ENCODE measurements around the gene GAB4. TPM values are rescaled to one million over a fixed set of nuclear protein-coding genes. Genes with fewer than 3 reads are reported as not detected.

GAB4 gene
- total and polyA plus RNA-seq, 2 of the 4 experiments (the other 2 are of a cell fraction), result not detected

DNA sequence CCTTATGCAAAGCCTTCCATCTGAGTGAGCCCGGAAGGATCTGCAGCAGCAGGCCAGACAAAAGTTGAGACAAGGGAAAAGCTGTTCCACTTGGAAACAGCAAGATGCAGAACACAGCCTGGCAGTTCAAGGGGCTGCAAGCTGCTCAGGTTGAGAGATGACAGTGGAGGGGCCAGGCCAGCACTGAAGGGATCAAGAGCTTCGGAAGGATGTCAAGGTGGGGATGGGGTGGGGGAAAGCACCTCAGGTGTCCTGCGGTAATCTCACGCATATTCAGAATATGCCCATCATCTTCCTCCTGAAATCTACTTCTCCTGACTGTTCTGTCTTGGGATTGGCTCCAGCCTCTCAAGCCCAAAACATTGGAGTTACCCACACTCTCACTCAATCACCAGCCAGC lies 35.7 kb downstream of the GAB4 start:
- no peaks in the 10 kb centered on the region for H3K36me3 ChIP-seq (ENCODE audit: control insufficient read depth, insufficient read depth, low read length)
- no peak overlapping the region for H4K91ac ChIP-seq (ENCODE audit: insufficient read depth, low read depth, low read length)
- no peak overlapping the region for H2AK5ac ChIP-seq (ENCODE audit: low read depth, low read length)
- POLR2A ChIA-PET (ENCODE audit: unreplicated experiment), result no interaction called here
- H2BK5ac ChIP-seq (ENCODE audit: low read depth, low read length, poor library complexity, severe bottlenecking), result no peak overlapping the region
- H3K9me1 ChIP-seq (ENCODE audit: insufficient read depth, low read length), result no peaks in the 10 kb centered on the region
- no peak overlapping the region for H3K27ac ChIP-seq (ENCODE audit: insufficient read depth, low read length)
- H3K79me1 ChIP-seq (ENCODE audit: low read depth in 1 of 2, low read length in 2 of 2), result no peaks in the 10 kb centered on the region
- CTCF ChIA-PET, result interaction anchor here (0.7 kb wide), 1 partner anchor 10 kb away, joined by 3 read pairs; no protein-coding TSS in a partner anchor
- no peak overlapping the region for H2BK20ac ChIP-seq (ENCODE audit: low read depth, low read length)
- peaks cover 14% of the 10 kb centered on the region; the same call in 1 of the 2 replicates for H3K9me3 ChIP-seq (ENCODE audit: control insufficient read depth, insufficient read depth, low read length)
- H4K20me1 ChIP-seq (ENCODE audit: insufficient read depth, low read length), result no peaks in the 10 kb centered on the region
- BruUV-seq (replicated peaks), result no TSS peak
- no peak overlapping the region for H2BK120ac ChIP-seq (ENCODE audit: low read depth, low read length)
- no peak overlapping the region for H3K18ac ChIP-seq (ENCODE audit: low read depth, low read length)
- H3K23ac ChIP-seq (ENCODE audit: low read depth, low read length), result no peak overlapping the region
- H2AK9ac ChIP-seq (replicated peaks; ENCODE audit: low read depth, low read length, poor library complexity), result no peak overlapping the region
- H3K27me3 ChIP-seq (ENCODE audit: control insufficient read depth, insufficient read depth, low read length), result no peaks in the 10 kb centered on the region
- no peak for ATAC-seq (ENCODE audit: low read depth)
- DNase-seq, result no peak
- no peak overlapping the region for H2AFZ ChIP-seq (replicated peaks; ENCODE audit: low read length, poor library complexity)
- H2BK15ac ChIP-seq (ENCODE audit: low read depth, low read length), result no peak overlapping the region
- no peak overlapping the region for H3K4me3 ChIP-seq (ENCODE audit: insufficient read depth, low read depth, low read length)
- in situ Hi-C loops (cut with MboI; ENCODE audit: low sequenced_read_pairs), result no loop called here
- H3K56ac ChIP-seq (ENCODE audit: extremely low read depth, insufficient read depth, low read length), result no peak overlapping the region
- H3K4me2 ChIP-seq (ENCODE audit: low read depth, low read length), result no peak overlapping the region
- 76% methylated on average over 3 of the region's 4 CpGs; no CpG with 5 or more reads in 1 of the 2 experiments for WGBS, 2 experiments (ENCODE audit: extremely low coverage in 2 of 2, insufficient read length in 1 of 2)
- no peaks in the 10 kb centered on the region for H3K4me1 ChIP-seq (ENCODE audit: control insufficient read depth, insufficient read depth, low read length)
- H4K5ac ChIP-seq (ENCODE audit: low read depth, low read length), result no peak overlapping the region
- intact Hi-C loops (cut with micrococcal nuclease), result no loop called here
- no peak overlapping the region for H4K8ac ChIP-seq (ENCODE audit: low read depth in 2 of 2, low read length in 2 of 2)
- H3K4ac ChIP-seq (ENCODE audit: low read depth, low read length), result no peak overlapping the region
- H3K9ac ChIP-seq (ENCODE audit: low read depth, low read length), result no peak overlapping the region
- H3K14ac ChIP-seq (replicated peaks; ENCODE audit: low read depth, low read length), result no peak overlapping the region
- no peak for TF ChIP-seq RCOR1 (IDR thresholded peaks at IDR 0.05; ENCODE audit: insufficient replicate concordance, low read length)
- TF ChIP-seq MAZ (IDR thresholded peaks at IDR 0.05; ENCODE audit: borderline replicate concordance, low read depth, low read length), result no peak
- no peak for TF ChIP-seq MAFK (IDR thresholded peaks at IDR 0.05; ENCODE audit: low read depth, low read length)
- TF ChIP-seq MXI1 (IDR thresholded peaks at IDR 0.05; ENCODE audit: borderline replicate concordance, low read depth, low read length), result no peak
- TF ChIP-seq ELK1 (IDR thresholded peaks at IDR 0.05; ENCODE audit: borderline replicate concordance, low read depth, low read length), result no peak
- no peak for TF ChIP-seq RAD21 (IDR thresholded peaks at IDR 0.05; ENCODE audit: low read length)
- no peak for TF ChIP-seq NFE2L2 (IDR thresholded peaks at IDR 0.05; ENCODE audit: low read depth, low read length)
- no peak for TF ChIP-seq FOS (IDR thresholded peaks at IDR 0.05; ENCODE audit: low read depth, low read length)
- TF ChIP-seq RFX5 (IDR thresholded peaks at IDR 0.05; ENCODE audit: low read depth, low read length), result no peak
- TF ChIP-seq POLR2A (IDR thresholded peaks at IDR 0.05; ENCODE audit: low read depth, low read length), result no peak
- no peak for TF ChIP-seq SMC3 (IDR thresholded peaks at IDR 0.05; ENCODE audit: low read depth, low read length)
- no peak for TF ChIP-seq CTCF (conservative IDR thresholded peaks at IDR 0.05; ENCODE audit: low read depth, low read length)
- TF ChIP-seq BHLHE40 (IDR thresholded peaks at IDR 0.05; ENCODE audit: low read depth, low read length), result no peak
- TF ChIP-seq CHD1 (IDR thresholded peaks at IDR 0.05; ENCODE audit: low read depth, low read length), result no peak
- TF ChIP-seq CEBPB (IDR thresholded peaks at IDR 0.05; ENCODE audit: low read depth, low read length), result no peak
- TF ChIP-seq, protein P1, sequence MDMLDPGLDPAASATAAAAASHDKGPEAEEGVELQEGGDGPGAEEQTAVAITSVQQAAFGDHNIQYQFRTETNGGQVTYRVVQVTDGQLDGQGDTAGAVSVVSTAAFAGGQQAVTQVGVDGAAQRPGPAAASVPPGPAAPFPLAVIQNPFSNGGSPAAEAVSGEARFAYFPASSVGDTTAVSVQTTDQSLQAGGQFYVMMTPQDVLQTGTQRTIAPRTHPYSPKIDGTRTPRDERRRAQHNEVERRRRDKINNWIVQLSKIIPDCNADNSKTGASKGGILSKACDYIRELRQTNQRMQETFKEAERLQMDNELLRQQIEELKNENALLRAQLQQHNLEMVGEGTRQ (IDR thresholded peaks at IDR 0.05; ENCODE audit: low read depth, low read length), result no peak
- dilution Hi-C loops (cut with HindIII; ENCODE audit: low sequenced_read_pairs, unreplicated experiment), result no loop called here

Data from IMR-90 (cell line).